H1 (cell line): ENCODE measurements around the gene BAX. TPM values are rescaled to one million over a fixed set of nuclear protein-coding genes. Genes with fewer than 3 reads are reported as not detected.

Experiments
- CTCF ChIA-PET: fragments of 300-600 bp; sonication (Branson Sonifier 250); formaldehyde crosslinking; loops from one replicate; lab custom pipeline; 2021; ENCODE audit not compliant: partially characterized antibody; lab: Charles Lee
- POLR2A ChIA-PET: fragments of 300-600 bp; sonication (Branson Sonifier 250); formaldehyde crosslinking; loops from one replicate; lab custom pipeline; 2021; ENCODE audit warnings: inconsistent platforms; ENCODE audit not compliant: partially characterized antibody; lab: Charles Lee
- DNase-seq, 2 experiments: peaks; one replicate each; pipeline versions ENCODE4 v3.0.0 to v3.0.0-alpha.2; 2010 to 2022; ENCODE audit warnings: low spot score in 2 of 2, low read depth in 1 of 2, mixed read lengths in 1 of 2
- FAIRE-seq: peaks from 2 replicates; lab custom pipeline; 2011; peaks lifted over from hg19 to GRCh38; lab: Jason Lieb, UNC
- H2AFZ ChIP-seq: 2 replicates; pipeline ENCODE4 v1.8.1; 2012; ENCODE audit warnings: low read length, inconsistent platforms
- H2AK5ac ChIP-seq: 2 replicates; pipeline ENCODE4 v1.6.1; 2013; ENCODE audit warnings: low read depth, low read length
- H2BK120ac ChIP-seq: replicated peaks from 2 replicates; pipeline ENCODE3; 2013; ENCODE audit warnings: low read depth, low read length, inconsistent platforms
- H2BK12ac ChIP-seq: 2 replicates; pipeline ENCODE4 v1.6.1; 2013; ENCODE audit warnings: low read depth, low read length
- H2BK15ac ChIP-seq: 2 replicates; pipeline ENCODE4 v1.6.1; 2013; ENCODE audit warnings: low read length
- H2BK20ac ChIP-seq: 2 replicates; pipeline ENCODE4 v1.6.1; 2013; ENCODE audit warnings: low read length
- H2BK5ac ChIP-seq: 2 replicates; pipeline ENCODE4 v1.6.1; 2013; ENCODE audit warnings: low read depth, low read length
- H3K14ac ChIP-seq: 2 replicates; pipeline ENCODE4 v1.6.1; 2013; ENCODE audit warnings: inconsistent platforms; ENCODE audit not compliant: insufficient read length
- H3K18ac ChIP-seq: 2 replicates; pipeline ENCODE4 v1.6.1; 2013; ENCODE audit warnings: low read length; ENCODE audit errors: extremely low read depth
- H3K23ac ChIP-seq: 2 replicates; pipeline ENCODE4 v1.6.1; 2013; ENCODE audit warnings: inconsistent platforms; ENCODE audit not compliant: insufficient read length
- H3K23me2 ChIP-seq: 2 replicates; pipeline ENCODE4 v1.6.1; 2013; ENCODE audit warnings: low read depth, low read length
- H3K27ac ChIP-seq: 2 replicates; pipeline ENCODE4 v1.6.1; 2011; ENCODE audit warnings: low read depth, low read length, inconsistent platforms
- H3K27me3 ChIP-seq, 4 experiments: replicated peaks in 1 of 4; 1 replicate in 1 of 4; 2 replicates in 3 of 4; pipeline versions ENCODE4 v1.6.1 to v1.8.1; 2011 to 2013; ENCODE audit warnings: low read length in 3 of 4, mild to moderate bottlenecking in 3 of 4, inconsistent platforms in 2 of 4, mixed read lengths in 2 of 4, moderate library complexity in 1 of 4; ENCODE audit not compliant: control insufficient read depth in 3 of 4, insufficient read depth in 3 of 4; ENCODE audit errors: extremely low read depth in 1 of 4
- H3K36me3 ChIP-seq, 4 experiments: 2 replicates each; pipeline versions ENCODE4 v1.6.1 to v1.8.1; 2011 to 2013; ENCODE audit warnings: mild to moderate bottlenecking in 4 of 4, low read length in 3 of 4, moderate library complexity in 2 of 4, control low read depth in 1 of 4, inconsistent platforms in 1 of 4; ENCODE audit not compliant: insufficient read depth in 4 of 4, control insufficient read depth in 2 of 4
- H3K4ac ChIP-seq: replicated peaks from 2 replicates; pipeline ENCODE3; 2013; ENCODE audit warnings: low read length, low read depth, mixed read lengths, inconsistent platforms; ENCODE audit not compliant: insufficient read length
- H3K4me1 ChIP-seq, 4 experiments: replicated peaks in 1 of 4; 1 replicate in 1 of 4; 2 replicates in 3 of 4; pipeline versions ENCODE4 v1.6.1 to v1.8.1; 2011 to 2013; ENCODE audit warnings: low read length in 3 of 4, inconsistent platforms in 2 of 4, mixed read lengths in 1 of 4; ENCODE audit not compliant: insufficient read depth in 4 of 4, control insufficient read depth in 3 of 4
- H3K4me2 ChIP-seq, 2 experiments: 2 replicates each; pipeline versions ENCODE4 v1.6.1 to v1.8.1; 2011 to 2013; ENCODE audit warnings: low read depth in 2 of 2, low read length in 2 of 2, control low read depth in 1 of 2, inconsistent platforms in 1 of 2, mild to moderate bottlenecking in 1 of 2; ENCODE audit not compliant: insufficient read depth in 1 of 2
- H3K4me3 ChIP-seq, 4 experiments: fragments of 200-600, 300-600 bp in 1 of 4; sonication (generic), shearing (Covaris generic), sonication (Bioruptor Twin) in 1 of 4; 2 replicates each; pipeline versions ENCODE4 v1.5.1 to v1.8.1; 2011 to 2016; ENCODE audit warnings: low read length in 4 of 4, low read depth in 3 of 4, control low read depth in 2 of 4, inconsistent platforms in 2 of 4, mild to moderate bottlenecking in 2 of 4, mixed read lengths in 1 of 4, moderate library complexity in 1 of 4; ENCODE audit not compliant: insufficient read depth in 2 of 4; ENCODE audit errors: extremely low read depth in 1 of 4
- H3K56ac ChIP-seq: replicated peaks from 2 replicates; pipeline ENCODE3; 2013; ENCODE audit warnings: low read depth, mild to moderate bottlenecking, mixed read lengths, low read length, inconsistent platforms; ENCODE audit not compliant: insufficient read length
- H3K79me1 ChIP-seq: 2 replicates; pipeline ENCODE4 v1.6.1; 2013; ENCODE audit warnings: low read depth, low read length, control low read depth
- H3K79me2 ChIP-seq, 2 experiments: 2 replicates each; pipeline versions ENCODE4 v1.6.1 to v1.8.1; 2012 to 2013; ENCODE audit warnings: low read length in 2 of 2, mild to moderate bottlenecking in 2 of 2, inconsistent platforms in 1 of 2; ENCODE audit not compliant: insufficient read depth in 2 of 2, control insufficient read depth in 1 of 2
- H3K9ac ChIP-seq, 4 experiments: replicated peaks in 1 of 4; 1 replicate in 1 of 4; 2 replicates in 3 of 4; pipeline versions ENCODE4 v1.6.1 to v1.8.1; 2011 to 2013; ENCODE audit warnings: low read depth in 3 of 4, low read length in 3 of 4, control low read depth in 2 of 4, mild to moderate bottlenecking in 2 of 4, moderate library complexity in 2 of 4, inconsistent platforms in 1 of 4; ENCODE audit errors: extremely low read depth in 1 of 4
- H3K9me3 ChIP-seq, 2 experiments: 2 replicates each; pipeline versions ENCODE4 v1.6.1 to v1.8.1; 2012 to 2013; ENCODE audit warnings: mild to moderate bottlenecking in 2 of 2, moderate library complexity in 2 of 2, control low read depth in 1 of 2, inconsistent platforms in 1 of 2, low read depth in 1 of 2, low read length in 1 of 2, mixed read lengths in 1 of 2; ENCODE audit not compliant: insufficient read depth in 2 of 2
- H4K20me1 ChIP-seq, 2 experiments: replicated peaks in 1 of 2; 2 replicates each; pipeline versions ENCODE3 to v1.8.1; 2011 to 2013; ENCODE audit warnings: inconsistent platforms in 2 of 2, low read length in 2 of 2, mild to moderate bottlenecking in 1 of 2; ENCODE audit not compliant: insufficient read depth in 2 of 2, control insufficient read depth in 1 of 2
- H4K5ac ChIP-seq: 2 replicates; pipeline ENCODE4 v1.6.1; 2013; ENCODE audit warnings: low read length, low read depth, mixed read lengths, inconsistent platforms; ENCODE audit not compliant: insufficient read length
- H4K8ac ChIP-seq: 2 replicates; pipeline ENCODE4 v1.8.0; 2013; ENCODE audit warnings: mild to moderate bottlenecking, moderate library complexity, low read length, inconsistent platforms; ENCODE audit not compliant: insufficient read depth; ENCODE audit errors: extremely low read depth
- H4K91ac ChIP-seq: replicated peaks from 2 replicates; pipeline ENCODE3; 2013; ENCODE audit warnings: low read length, mixed read lengths, inconsistent platforms; ENCODE audit not compliant: insufficient read length
- CREB1 ChIP-seq: IDR thresholded peaks from 2 replicates; pipeline ENCODE4 v1.6.1; 2012; ENCODE audit warnings: inconsistent platforms
- KDM1A ChIP-seq: fragments of 200-600, 300-600 bp; sonication (generic); IDR thresholded peaks from 2 replicates; pipeline ENCODE4 v1.7.1; 2016; ENCODE audit warnings: mild to moderate bottlenecking, low read length, borderline replicate concordance
- MAFK ChIP-seq: IDR thresholded peaks from 2 replicates; pipeline ENCODE4 v1.6.1; 2012; ENCODE audit warnings: low read depth, mild to moderate bottlenecking, improper control_type of control experiment, low read length
- NANOG ChIP-seq: IDR thresholded peaks from 2 replicates; pipeline ENCODE4 v1.6.1; 2011; ENCODE audit warnings: low read length, low read depth, mild to moderate bottlenecking, inconsistent platforms; ENCODE audit not compliant: insufficient read depth, poor library complexity, severe bottlenecking
- RAD21 ChIP-seq, 2 experiments: IDR thresholded peaks in 1 of 2; conservative IDR thresholded peaks in 1 of 2; 2 replicates each; pipeline ENCODE4 v1.6.1; 2011; ENCODE audit warnings: low read depth in 2 of 2, low read length in 2 of 2, improper control_type of control experiment in 1 of 2, inconsistent platforms in 1 of 2, mild to moderate bottlenecking in 1 of 2, moderate library complexity in 1 of 2
- RBBP5 ChIP-seq: IDR thresholded peaks from 2 replicates; pipeline ENCODE4 v1.7.1; 2012; ENCODE audit warnings: low read depth, mild to moderate bottlenecking, inconsistent platforms, low read length, moderate library complexity, borderline replicate concordance
- SP2 ChIP-seq: IDR thresholded peaks from 2 replicates; pipeline ENCODE4 v1.6.1; 2012; ENCODE audit warnings: mild to moderate bottlenecking, low read length, inconsistent platforms
- TCF12 ChIP-seq: IDR thresholded peaks from 2 replicates; pipeline ENCODE4 v1.6.1; 2011; ENCODE audit warnings: low read depth, mild to moderate bottlenecking, low read length
- TEAD4 ChIP-seq: IDR thresholded peaks from 2 replicates; pipeline ENCODE4 v1.6.1; 2012; ENCODE audit warnings: low read depth, low read length, inconsistent platforms, mixed read lengths
- WGBS, 2 experiments: shearing (Covaris generic) in 1 of 2; methylation state at CpG; one replicate each; pipeline versions ENCODE4 v1.1.6 to v1.1.7; 2013 to 2015; ENCODE audit warnings: low lambda C conversion rate in 2 of 2, mixed read lengths in 2 of 2, inconsistent platforms in 1 of 2, low coverage in 1 of 2, missing lambda C conversion rate in 1 of 2; ENCODE audit not compliant: insufficient replicate concordance in 2 of 2, insufficient coverage in 1 of 2, insufficient read length in 1 of 2; ENCODE audit errors: extremely low coverage in 1 of 2, missing lambda C conversion rate in 1 of 2; 5-methylcytosine and 5-hydroxymethylcytosine counted together
- polyA plus RNA-seq, 7 experiments: library from polyadenylated mRNA; depleted of rRNA in 3 of 7; stranded (reverse) in 5 of 7; unstranded in 2 of 7; fragments of >200 nt in 5 of 7; fragments of 200-250 nt in 2 of 7; gene quantifications; 1 replicate in 5 of 7; 2 replicates in 1 of 7; 4 replicates in 1 of 7; pipeline versions ENCODE4 v1.2.1 to v1.2.3, GENCODE V29; 2011 to 2013; ENCODE audit warnings: missing spikeins in 2 of 7, mixed read lengths in 2 of 7
- total RNA-seq: library from RNA; stranded (reverse); fragmentation: NEBNext Ultra II Directional; extraction: Animal tissue kit (Norgen Biotek cat#: 25700); gene quantifications from 2 replicates; pipeline ENCODE4 v1.2.1, GENCODE V29; 2021
- TF ChIP-seq, protein P1 (sequence below): IDR thresholded peaks from 2 replicates; pipeline ENCODE4 v1.6.1; 2011; ENCODE audit warnings: low read length, improper control_type of control experiment

BAX gene
- total and polyA plus RNA-seq, 2 of the 8 experiments (the other 6 are each of a cell fraction or from before 2014, with no cell fraction given): 257 to 346 TPM

DNA sequence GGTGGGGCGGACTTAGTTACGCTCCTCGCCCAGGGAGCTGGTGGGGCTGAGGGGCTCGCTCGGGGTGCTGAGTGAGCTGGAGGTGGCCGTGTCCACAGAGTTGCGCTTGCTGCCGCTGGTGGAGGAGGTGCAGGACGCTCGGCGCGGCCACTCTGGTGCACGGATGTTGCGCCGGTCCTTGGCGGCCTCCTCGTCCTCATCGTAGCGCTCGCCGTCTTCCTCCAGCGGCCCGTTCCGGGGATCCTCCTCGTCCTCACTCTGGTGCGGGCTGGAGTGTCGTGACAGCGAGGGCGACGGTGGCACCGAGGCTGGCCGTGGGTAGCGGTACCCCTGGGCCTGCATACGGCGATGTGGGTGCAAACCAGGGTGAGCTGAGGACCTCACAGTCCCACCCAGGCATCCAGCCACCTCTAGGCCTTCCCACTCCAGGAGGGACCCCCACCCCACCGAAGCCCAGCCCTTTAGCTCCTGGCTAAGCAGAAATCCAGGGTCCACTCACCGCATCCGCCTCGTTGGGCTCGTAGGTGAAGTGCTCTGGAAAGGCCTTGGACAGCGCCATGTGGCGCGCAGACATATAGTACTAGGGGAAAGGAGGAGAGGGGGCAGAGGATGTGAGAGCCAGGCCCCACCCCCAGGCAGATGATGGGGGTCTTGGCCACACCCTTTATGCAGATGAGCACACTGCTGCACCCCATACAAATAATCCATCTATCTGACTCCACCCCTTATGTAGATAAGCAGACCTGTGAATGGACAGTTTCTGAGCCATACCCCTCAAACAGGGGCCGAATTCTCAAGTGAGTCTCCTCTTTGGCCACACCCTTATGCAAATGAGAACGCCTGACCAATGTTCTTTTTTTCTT lies 14.8 kb downstream of the BAX start:
- Histone ChIP-seq H3K4me3 (no peak overlapping the region), H4K8ac (no peak overlapping the region), H3K4me1 (peaks cover 0 to 5% (median 2%) of the 10 kb centered on the region in 4 experiments; a peak in 5 of 7 replicates), H3K23ac (no peak overlapping the region), H2BK20ac (no peak overlapping the region), H4K5ac (no peak overlapping the region), H2AK5ac (no peak overlapping the region), H4K20me1 (peaks cover 3 to 13% of the 10 kb centered on the region in 2 experiments), H3K9ac (no peak overlapping the region), H2BK15ac (no peak overlapping the region), H3K27ac (no peak overlapping the region), H2AFZ (no peak overlapping the region), H3K4me2 (no peak overlapping the region), H3K36me3 (peaks cover 7 to 34% (median 18%) of the 10 kb centered on the region in 4 experiments; a peak in 5 of 8 replicates), H2BK120ac (no peak overlapping the region), H3K79me1 (peaks cover 2% of the 10 kb centered on the region; the same call in 1 of the 2 replicates), H3K14ac (no peak overlapping the region), H2BK5ac (no peak overlapping the region), H3K18ac (no peak overlapping the region), H3K4ac (no peak overlapping the region), H3K56ac (no peak overlapping the region), H2BK12ac (no peak overlapping the region), H4K91ac (no peak overlapping the region), H3K23me2 (peaks cover 7% of the 10 kb centered on the region; the same call in 1 of the 2 replicates), H3K9me3 (no peaks in the 10 kb centered on the region), H3K79me2 (peaks cover 0 to 13% of the 10 kb centered on the region in 2 experiments; a peak in 2 of 4 replicates), H3K27me3 (no peaks in the 10 kb centered on the region)
- ChIA-PET CTCF (interaction anchor here (0.6 to 3.0 kb wide), 23 partner anchors 7 to 181 kb away, joined by 3 to 18 read pairs (median 8); partner anchors contain the start of genes BAX, DHDH, GYS1 and RUVBL2), POLR2A (interaction anchor here (0.8 to 4.6 kb wide), 10 partner anchors 10 to 144 kb away, joined by 3 to 27 read pairs (median 4); partner anchors contain the start of genes BAX, DHDH, NUCB1 and PPP1R15A)
- 94% methylated on average over 33 of the region's 45 CpGs; no CpG with 5 or more reads in 1 of the 2 experiments for WGBS, 2 experiments
- no peak for DNase-seq
- FAIRE-seq: no peak
- TF ChIP-seq SP2 (no peak), NANOG (no peak), RAD21 (IDR thresholded peaks at IDR 0.05 in 1 of 2, conservative IDR thresholded peaks at IDR 0.05 in 1 of 2; ENCODE audit: low read depth in 2 of 2, low read length in 2 of 2) (no peak), CREB1 (no peak), TCF12 (no peak), MAFK (no peak), TEAD4 (no peak), RBBP5 (no peak), KDM1A (no peak)
- TF ChIP-seq, protein P1, sequence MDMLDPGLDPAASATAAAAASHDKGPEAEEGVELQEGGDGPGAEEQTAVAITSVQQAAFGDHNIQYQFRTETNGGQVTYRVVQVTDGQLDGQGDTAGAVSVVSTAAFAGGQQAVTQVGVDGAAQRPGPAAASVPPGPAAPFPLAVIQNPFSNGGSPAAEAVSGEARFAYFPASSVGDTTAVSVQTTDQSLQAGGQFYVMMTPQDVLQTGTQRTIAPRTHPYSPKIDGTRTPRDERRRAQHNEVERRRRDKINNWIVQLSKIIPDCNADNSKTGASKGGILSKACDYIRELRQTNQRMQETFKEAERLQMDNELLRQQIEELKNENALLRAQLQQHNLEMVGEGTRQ: no peak
